Muscle of leg (tissue), 16 donors: ENCODE measurements around the gene SLC7A5. TPM values are rescaled to one million over a fixed set of nuclear protein-coding genes. Genes with fewer than 3 reads are reported as not detected.
"Not testable (repeated sequence)": the region's sequence is repeated elsewhere in the genome, so short reads cannot be mapped to it uniquely, and the experiment has no call there.

Experiments used
- DNase-seq: peaks from one replicate; pipeline ENCODE4 v3.0.0; 2013
- H3K27ac ChIP-seq: one replicate; pipeline ENCODE4 v1.5.1; 2013; ENCODE audit warnings: mild to moderate bottlenecking, low read length, control low read depth
- H3K27me3 ChIP-seq: one replicate; pipeline ENCODE4 v1.6.1; 2013; ENCODE audit warnings: low read length; ENCODE audit not compliant: control insufficient read depth, insufficient read depth
- H3K36me3 ChIP-seq: one replicate; pipeline ENCODE4 v1.6.1; 2013; ENCODE audit warnings: low read length; ENCODE audit not compliant: control insufficient read depth, insufficient read depth
- H3K4me1 ChIP-seq: one replicate; pipeline ENCODE4 v1.6.1; 2013; ENCODE audit warnings: low read length; ENCODE audit not compliant: control insufficient read depth, insufficient read depth
- H3K4me3 ChIP-seq: one replicate; pipeline ENCODE4 v1.5.1; 2013; ENCODE audit warnings: low read length, control low read depth
- H3K9me3 ChIP-seq: replicated peaks from 2 replicates; pipeline ENCODE4 v1.6.1; 2013; ENCODE audit warnings: low read depth, low read length; ENCODE audit not compliant: control insufficient read depth
- WGBS: methylation state at CpG from one replicate; pipeline ENCODE4 v1.1.5; 2013; ENCODE audit warnings: missing lambda C conversion rate; ENCODE audit not compliant: insufficient coverage; 5-methylcytosine and 5-hydroxymethylcytosine counted together
- long read RNA-seq, 11 donors: transcript quantifications; one replicate each; lab custom pipeline, GENCODE V29; 2026
- polyA plus RNA-seq, 8 donors: library from polyadenylated mRNA; unstranded; fragments of 120-200 nt; gene quantifications; one replicate each; pipeline versions ENCODE4 v1.2.1 to v1.2.3, GENCODE V29; 2013; ENCODE audit warnings: inconsistent platforms in 1 of 8, low replicate concordance in 1 of 8; ENCODE audit not compliant: insufficient read length in 8 of 8, insufficient read depth in 1 of 8
- total RNA-seq: library from RNA; stranded (reverse); fragments of 120-200 nt; gene quantifications from one replicate; pipeline ENCODE4 v1.2.4, GENCODE V29; 2013

Gene SLC7A5
- total RNA-seq (2.3 TPM), polyA plus RNA-seq (10 to 100 TPM in 6 of 8 donors, 1 to 10 TPM in 2; 9.0 to 14.3 (median 11.3) TPM)
- long read RNA-seq, donor 1 = 0 reads
- long read RNA-seq, donor 2 = 0 reads
- long read RNA-seq, donor 3 = 0 reads
- long read RNA-seq, donor 4, full-length matches to known transcripts = 1 of 1 reads
- long read RNA-seq, donor 4, partial matches to known transcripts = 0 of 1 reads
- long read RNA-seq, donor 4, other reads (novel, unspliced or antisense) = 0 of 1 reads
- long read RNA-seq, donor 5, full-length matches to known transcripts = 1 of 1 reads
- long read RNA-seq, donor 5, partial matches to known transcripts = 0 of 1 reads
- long read RNA-seq, donor 5, other reads (novel, unspliced or antisense) = 0 of 1 reads
- long read RNA-seq, donor 6, full-length matches to known transcripts = 1 of 1 reads
- long read RNA-seq, donor 6, partial matches to known transcripts = 0 of 1 reads
- long read RNA-seq, donor 6, other reads (novel, unspliced or antisense) = 0 of 1 reads
- long read RNA-seq, donor 7, full-length matches to known transcripts = 1 of 1 reads
- long read RNA-seq, donor 7, partial matches to known transcripts = 0 of 1 reads
- long read RNA-seq, donor 7, other reads (novel, unspliced or antisense) = 0 of 1 reads
- long read RNA-seq, donor 8 = 0 reads
- long read RNA-seq, donor 9 = 0 reads
- long read RNA-seq, donor 10 = 0 reads
- long read RNA-seq, donor 11 = 0 reads

- peak; percentile 76 for DNase-seq
- H3K4me3 ChIP-seq = peak within 1 kb of the TSS; percentile 49
- H3K9me3 ChIP-seq, H3K36me3 ChIP-seq, H3K4me1 ChIP-seq, H3K27ac ChIP-seq: not testable (repeated sequence)
- under 1% methylated on average over 92 of the region's 109 CpGs for WGBS
- H3K27me3 ChIP-seq = peaks cover 20% of the 10 kb centered on the region
Observed at GRCh38 chr16:87869061-87869878, at the start of gene SLC7A5. SLC7A5 (minus strand) TSS chr16:87869507; CDS start chr16:87869422, 85 bp downstream.

DNA sequence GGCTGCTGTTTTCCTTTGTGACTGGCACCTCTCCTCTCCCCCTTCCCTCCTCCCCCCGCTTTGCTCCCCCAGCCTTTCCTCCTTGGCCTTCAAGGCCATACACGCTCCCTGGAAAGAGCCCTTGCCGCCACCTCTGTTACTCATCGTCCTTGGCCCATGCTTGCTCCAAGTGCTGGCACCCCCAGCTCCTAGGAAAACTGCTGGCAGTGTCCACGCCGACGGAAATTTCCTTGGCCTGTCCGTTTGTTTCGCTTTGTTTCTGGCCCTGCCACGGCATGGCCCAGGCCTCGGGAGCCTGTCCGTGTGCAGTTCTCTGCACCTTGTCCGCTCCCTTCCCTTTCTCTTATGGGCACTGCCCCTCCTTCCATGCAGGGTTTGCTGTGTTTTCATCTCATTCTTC lies 49.0 kb upstream of the SLC7A5 start:
- WGBS = 32% methylated on average over 13 of the region's 13 CpGs
- Histone ChIP-seq H3K27ac (peak overlapping the region; percentile 55), H3K4me3 (peak overlapping the region; percentile 10), H3K27me3 (peaks cover 8% of the 10 kb centered on the region), H3K9me3 (no peaks in the 10 kb centered on the region), H3K36me3 (no peaks in the 10 kb centered on the region), H3K4me1 (peaks cover 14% of the 10 kb centered on the region)
- peak; percentile 77 for DNase-seq

DNA sequence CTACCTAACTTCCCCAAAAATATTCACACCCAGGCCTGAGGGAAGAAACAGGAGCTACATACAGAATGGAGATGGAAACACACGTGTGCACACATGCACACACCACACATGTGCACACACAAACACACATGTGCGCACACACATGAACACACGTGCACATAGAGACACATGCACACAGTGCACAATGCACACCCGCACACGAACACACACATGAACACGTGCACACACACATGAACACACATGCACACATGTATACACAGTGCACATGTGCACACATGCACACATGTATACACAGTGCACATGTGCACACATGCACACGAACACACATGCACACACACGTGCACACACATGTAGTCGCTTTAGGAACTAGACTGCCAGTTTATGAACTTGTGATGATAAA lies 48.2 kb upstream of the SLC7A5 start:
- Histone ChIP-seq H3K9me3 (no peaks in the 10 kb centered on the region), H3K36me3 (no peaks in the 10 kb centered on the region), H3K27ac (no peak overlapping the region), H3K27me3 (peaks cover 6% of the 10 kb centered on the region), H3K4me1 (peaks cover 14% of the 10 kb centered on the region), H3K4me3 (no peak overlapping the region)
- no peak for DNase-seq
- WGBS = 75% methylated on average over 9 of the region's 9 CpGs

GRCh38 chr16:87914812-87915211 lies 45.5 kb upstream of the SLC7A5 start:
- DNase-seq = no peak
- Histone ChIP-seq H3K27ac (no peak overlapping the region), H3K4me3 (no peak overlapping the region), H3K36me3 (no peaks in the 10 kb centered on the region), H3K27me3 (peaks cover 3% of the 10 kb centered on the region), H3K9me3 (no peaks in the 10 kb centered on the region), H3K4me1 (peaks cover 27% of the 10 kb centered on the region)
- WGBS = 97% methylated on average over 15 of the region's 25 CpGs

GRCh38 chr16:87914021-87914725 lies 44.9 kb upstream of the SLC7A5 start:
- not testable (repeated sequence) for H3K9me3 ChIP-seq, H3K27ac ChIP-seq, H3K36me3 ChIP-seq, H3K4me3 ChIP-seq, H3K27me3 ChIP-seq, DNase-seq
- H3K4me1 ChIP-seq = peaks cover 26% of the 10 kb centered on the region
- WGBS = 74% methylated on average over 25 of the region's 27 CpGs

DNA sequence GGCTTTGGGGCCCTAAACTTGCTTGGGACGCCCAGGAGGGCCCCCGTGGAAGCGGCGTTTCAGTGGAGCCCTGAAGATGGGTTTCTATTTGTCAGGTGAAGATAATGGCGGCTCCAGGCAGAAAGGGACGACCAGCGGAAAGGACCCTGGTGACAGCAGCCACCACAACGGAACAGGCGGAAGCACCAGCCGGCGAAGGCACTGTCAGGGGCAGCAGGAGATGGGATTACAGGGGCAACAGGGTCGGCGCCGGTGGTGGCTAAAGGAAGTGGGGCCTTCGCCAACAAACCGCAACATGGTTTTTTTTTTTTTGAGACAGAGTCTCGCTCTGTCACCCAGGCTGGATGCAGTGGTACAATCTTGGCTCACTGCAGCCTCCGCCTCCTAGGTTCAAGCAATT lies 43.4 kb upstream of the SLC7A5 start:
- not testable (repeated sequence) for H3K36me3 ChIP-seq, H3K4me3 ChIP-seq, H3K27me3 ChIP-seq, DNase-seq, H3K27ac ChIP-seq, H3K9me3 ChIP-seq
- peaks cover 14% of the 10 kb centered on the region for H3K4me1 ChIP-seq
- WGBS = 91% methylated on average over 18 of the region's 18 CpGs

- Histone ChIP-seq H3K4me1 (peaks cover 13% of the 10 kb centered on the region), H3K27ac (peak overlapping the region; percentile 51)
- H3K36me3 ChIP-seq, H3K9me3 ChIP-seq, H3K4me3 ChIP-seq, H3K27me3 ChIP-seq: not testable (repeated sequence)
- WGBS = 27% methylated on average over 7 of the region's 23 CpGs
- peak; percentile 94 for DNase-seq
Observed at GRCh38 chr16:87911106-87911763, 41.9 kb upstream of the SLC7A5 start.

DNA sequence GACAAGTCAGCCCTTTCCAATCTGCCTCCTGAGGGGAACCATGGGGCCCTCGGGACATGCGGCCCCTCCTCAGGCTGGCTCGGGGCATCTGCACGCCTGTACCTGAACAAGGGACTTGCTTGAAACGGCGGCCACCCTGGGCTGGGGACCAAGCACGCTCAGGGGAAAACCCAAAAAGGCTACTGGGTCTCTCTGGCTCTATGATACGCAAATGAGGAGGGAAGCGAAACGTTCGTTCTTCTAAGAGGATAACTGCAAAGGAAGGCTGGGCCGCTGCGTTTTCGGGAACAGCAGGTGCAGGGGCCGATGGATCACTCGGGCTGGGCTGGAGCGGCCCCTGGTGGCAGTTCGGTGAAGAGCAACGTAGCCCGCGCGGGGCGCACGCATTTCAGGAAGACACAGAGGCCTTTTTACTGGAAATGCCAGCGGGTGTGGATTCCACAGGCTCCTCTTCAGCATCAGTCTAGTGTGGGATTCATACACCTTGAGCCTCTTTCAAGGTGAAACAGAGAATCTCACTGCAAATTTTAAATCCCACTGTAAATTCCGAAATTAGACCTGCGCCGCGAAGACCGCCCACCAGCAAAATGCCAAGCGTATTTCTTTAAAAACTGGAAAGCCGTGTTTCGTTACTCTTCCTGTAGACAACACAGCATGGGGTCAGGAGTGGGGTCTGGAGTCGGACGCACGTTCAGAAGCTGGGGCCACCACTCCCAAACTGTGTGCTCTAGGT lies 40.1 kb upstream of the SLC7A5 start:
- H3K4me3 ChIP-seq, H3K9me3 ChIP-seq, H3K27ac ChIP-seq, H3K36me3 ChIP-seq, H3K27me3 ChIP-seq: not testable (repeated sequence)
- peaks cover 13% of the 10 kb centered on the region for H3K4me1 ChIP-seq
- peak; percentile 44 for DNase-seq
- whole genome bisulfite sequencing = 31% methylated on average over 32 of the region's 36 CpGs

DNA sequence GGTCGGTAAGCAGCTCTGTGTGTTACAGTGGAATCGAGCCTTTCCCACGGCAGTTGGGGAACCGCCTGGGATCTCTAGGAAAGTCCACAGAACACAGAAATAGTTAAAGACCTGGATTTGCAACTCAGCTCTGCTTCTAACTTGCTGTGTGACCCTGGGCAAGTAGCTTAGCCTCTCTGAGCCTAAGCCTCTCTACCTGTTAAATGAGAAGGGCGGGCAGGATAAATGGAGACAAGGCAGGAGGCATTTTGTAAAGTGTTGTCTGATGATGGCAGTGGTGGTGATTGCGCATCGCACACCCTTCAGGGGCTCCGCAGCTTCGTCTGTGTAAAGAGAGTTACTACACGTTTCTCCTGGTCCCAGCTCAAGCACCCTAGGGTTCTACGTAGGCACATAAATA lies 38.8 kb upstream of the SLC7A5 start:
- not testable (repeated sequence) for H3K27ac ChIP-seq, H3K36me3 ChIP-seq, H3K9me3 ChIP-seq, H3K27me3 ChIP-seq, DNase-seq, H3K4me3 ChIP-seq
- peaks cover 13% of the 10 kb centered on the region for H3K4me1 ChIP-seq
- 90% methylated on average over 10 of the region's 11 CpGs for WGBS
